Sigmoid colon (tissue), 7 donors: ENCODE data around the gene DDX23. TPM values are rescaled to one million over a fixed set of nuclear protein-coding genes. Genes with fewer than 3 reads are reported as not detected.
A peak's percentile ranks its signal among the peaks of the same experiment; 100 is the strongest.

Source experiments
- DNase-seq: peaks from one replicate; pipeline ENCODE4 v3.0.0-alpha.2; 2019
- H3K27ac ChIP-seq, 4 donors: fragments of 200-600 bp; sonication (generic); one replicate each; pipeline ENCODE4 v1.5.1; 2016 to 2019; ENCODE audit warnings: mild to moderate bottlenecking in 1 of 4
- H3K27me3 ChIP-seq, 3 donors: fragments of 200-600 bp; sonication (generic); one replicate each; pipeline ENCODE4 v1.5.1; 2019; ENCODE audit warnings: mild to moderate bottlenecking in 1 of 3
- H3K36me3 ChIP-seq, 4 donors: fragments of 200-600 bp; sonication (generic); one replicate each; pipeline ENCODE4 v1.5.1; 2016 to 2019
- H3K4me1 ChIP-seq, 4 donors: fragments of 200-600 bp; sonication (generic); one replicate each; pipeline ENCODE4 v1.5.1; 2017 to 2019
- H3K4me3 ChIP-seq, 4 donors: fragments of 200-600 bp; sonication (generic); one replicate each; pipeline ENCODE4 v1.5.1; 2017 to 2019; ENCODE audit warnings: mild to moderate bottlenecking in 2 of 4, moderate library complexity in 1 of 4
- H3K9me3 ChIP-seq, 4 donors: fragments of 200-600 bp in 3 of 4; sonication (generic) in 3 of 4; one replicate each; pipeline versions ENCODE4 v1.5.1 to v1.6.1; 2013 to 2019
- EP300 ChIP-seq, 4 donors: sonication (generic); formaldehyde crosslinking; IDR thresholded peaks; one replicate each; pipeline ENCODE4 v1.6.1; 2017; ENCODE audit warnings: antibody characterized with exemption in 4 of 4
- POLR2A ChIP-seq, 2 donors: fragments of 450-650 bp; IDR thresholded peaks; one replicate each; pipeline ENCODE4 v1.6.1; 2016; ENCODE audit warnings: antibody characterized with exemption in 2 of 2, mild to moderate bottlenecking in 2 of 2, moderate library complexity in 2 of 2
- POLR2AphosphoS5 ChIP-seq, 4 donors: sonication (generic); formaldehyde crosslinking; IDR thresholded peaks; one replicate each; pipeline ENCODE4 v1.6.1; 2017; ENCODE audit warnings: antibody characterized with exemption in 4 of 4
- WGBS, 2 donors: extraction: QIAGEN DNeasy Blood & Tissue Kit; methylation state at CpG; one replicate each; pipeline ENCODE4 v1.1.7; 2013; 5-methylcytosine and 5-hydroxymethylcytosine counted together
- intact Hi-C: fragments of 100-400 bp; cut with DNase I; formaldehyde crosslinking; loops from one replicate; pipeline ENCODE4 v1.15.1; 2023
- polyA plus RNA-seq, 3 donors: library from polyadenylated mRNA; stranded (reverse); fragments of 200-250 nt; gene quantifications; one replicate each; pipeline ENCODE4 v1.2.3, GENCODE V29; 2013
- total RNA-seq, 4 donors: library from RNA; depleted of rRNA; stranded (reverse); fragments of >200 nt; gene quantifications; one replicate each; pipeline ENCODE4 v1.1.0, GENCODE V29; 2016
- TF ChIP-seq, protein P1 (sequence below), 4 experiments: fragments of 450-650 bp in 3 of 4; fragments of 200-600 bp in 1 of 4; IDR thresholded peaks; one replicate each; pipeline ENCODE4 v1.5.1; 2016 to 2019; ENCODE audit warnings: antibody characterized with exemption in 4 of 4, mild to moderate bottlenecking in 3 of 4, moderate library complexity in 2 of 4
- donor health status: healthy with polysubstance abuse.
- donor health status: Bipolar disorder and iron deficiency.
- donor health status: healthy.

The DDX23 gene
- total and polyA plus RNA-seq, 7 donors, result 32.4 to 91.5 (median 53.5) TPM

GRCh38 chr12:48795550-48796455 is 56.2 kb downstream of the DDX23 start:
- WGBS, 2 donors, result 15 to 27% methylated on average over 12 of the region's 12 CpGs
- Histone ChIP-seq H3K4me3 (no peak overlapping the region), H3K4me1 (peaks cover 0 to 5% (median 2%) of the 10 kb centered on the region in 4 donors), H3K36me3 (no peaks in the 10 kb centered on the region), H3K27ac (no peak overlapping the region), H3K27me3 (peaks cover 0 to 11% (median 8%) of the 10 kb centered on the region in 3 donors), H3K9me3 (no peaks in the 10 kb centered on the region)
- TF ChIP-seq, protein P1, sequence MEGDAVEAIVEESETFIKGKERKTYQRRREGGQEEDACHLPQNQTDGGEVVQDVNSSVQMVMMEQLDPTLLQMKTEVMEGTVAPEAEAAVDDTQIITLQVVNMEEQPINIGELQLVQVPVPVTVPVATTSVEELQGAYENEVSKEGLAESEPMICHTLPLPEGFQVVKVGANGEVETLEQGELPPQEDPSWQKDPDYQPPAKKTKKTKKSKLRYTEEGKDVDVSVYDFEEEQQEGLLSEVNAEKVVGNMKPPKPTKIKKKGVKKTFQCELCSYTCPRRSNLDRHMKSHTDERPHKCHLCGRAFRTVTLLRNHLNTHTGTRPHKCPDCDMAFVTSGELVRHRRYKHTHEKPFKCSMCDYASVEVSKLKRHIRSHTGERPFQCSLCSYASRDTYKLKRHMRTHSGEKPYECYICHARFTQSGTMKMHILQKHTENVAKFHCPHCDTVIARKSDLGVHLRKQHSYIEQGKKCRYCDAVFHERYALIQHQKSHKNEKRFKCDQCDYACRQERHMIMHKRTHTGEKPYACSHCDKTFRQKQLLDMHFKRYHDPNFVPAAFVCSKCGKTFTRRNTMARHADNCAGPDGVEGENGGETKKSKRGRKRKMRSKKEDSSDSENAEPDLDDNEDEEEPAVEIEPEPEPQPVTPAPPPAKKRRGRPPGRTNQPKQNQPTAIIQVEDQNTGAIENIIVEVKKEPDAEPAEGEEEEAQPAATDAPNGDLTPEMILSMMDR (IDR thresholded peaks at IDR 0.05), result peak; percentile 94 to 99 (median 96)
- no peak for TF ChIP-seq POLR2AphosphoS5 (IDR thresholded peaks at IDR 0.05)
- peak; percentile 86 for DNase-seq
- intact Hi-C loops, result loop anchor here (1.0 kb wide), 1 partner anchor 43 kb away; no protein-coding TSS in a partner anchor

- no peaks in the 10 kb centered on the region for H3K36me3 ChIP-seq
- intact Hi-C loops, result no loop called here
- H3K4me3 ChIP-seq, result no peak overlapping the region
- WGBS, 2 donors, result 29 to 76% methylated on average over 3 of the region's 3 CpGs
- no peak for DNase-seq
- H3K27me3 ChIP-seq, result peaks cover 0 to 2% (median 0%) of the 10 kb centered on the region in 3 donors
- H3K9me3 ChIP-seq, result no peaks in the 10 kb centered on the region
- TF ChIP-seq POLR2A (IDR thresholded peaks at IDR 0.05) (no peak), POLR2AphosphoS5 (IDR thresholded peaks at IDR 0.05) (no peak), EP300 (IDR thresholded peaks at IDR 0.05) (no peak)
- TF ChIP-seq, protein P1 (IDR thresholded peaks at IDR 0.05), result no peak
- H3K27ac ChIP-seq, result no peak overlapping the region
- H3K4me1 ChIP-seq, result peaks cover 0 to 8% (median 5%) of the 10 kb centered on the region in 4 donors
Observed at GRCh38 chr12:48794870-48795269, 57.1 kb downstream of the DDX23 start.

DNA sequence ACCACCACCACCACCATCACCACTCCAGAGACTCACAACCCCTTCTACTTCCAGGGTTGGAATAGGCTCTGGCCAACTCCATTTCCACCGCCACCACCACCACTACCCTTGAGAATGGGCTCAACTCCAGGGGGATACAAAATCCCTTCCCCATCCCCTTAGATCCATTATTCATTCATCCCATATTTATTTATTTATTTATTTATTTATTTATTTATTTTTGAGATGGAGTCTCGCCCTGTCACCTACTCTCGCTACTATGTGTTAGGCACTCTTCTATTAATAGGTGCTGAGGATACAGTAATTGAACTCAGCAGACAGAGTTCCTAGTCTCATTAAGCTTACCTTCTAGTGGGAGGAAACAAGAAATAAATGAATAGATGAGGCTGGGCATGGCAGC is 58.3 kb downstream of the DDX23 start:
- Histone ChIP-seq H3K4me3 (no peak overlapping the region), H3K9me3 (no peaks in the 10 kb centered on the region), H3K36me3 (no peaks in the 10 kb centered on the region), H3K4me1 (peaks cover 0 to 13% (median 9%) of the 10 kb centered on the region in 4 donors), H3K27ac (no peak overlapping the region), H3K27me3 (no peaks in the 10 kb centered on the region)
- TF ChIP-seq, protein P1 (IDR thresholded peaks at IDR 0.05), result no peak
- TF ChIP-seq POLR2A (IDR thresholded peaks at IDR 0.05) (no peak), EP300 (IDR thresholded peaks at IDR 0.05) (no peak), POLR2AphosphoS5 (IDR thresholded peaks at IDR 0.05) (no peak)
- 96 to 98% methylated on average over 3 of the region's 3 CpGs for WGBS, 2 donors
- DNase-seq, result no peak
- intact Hi-C loops, result no loop called here

DNA sequence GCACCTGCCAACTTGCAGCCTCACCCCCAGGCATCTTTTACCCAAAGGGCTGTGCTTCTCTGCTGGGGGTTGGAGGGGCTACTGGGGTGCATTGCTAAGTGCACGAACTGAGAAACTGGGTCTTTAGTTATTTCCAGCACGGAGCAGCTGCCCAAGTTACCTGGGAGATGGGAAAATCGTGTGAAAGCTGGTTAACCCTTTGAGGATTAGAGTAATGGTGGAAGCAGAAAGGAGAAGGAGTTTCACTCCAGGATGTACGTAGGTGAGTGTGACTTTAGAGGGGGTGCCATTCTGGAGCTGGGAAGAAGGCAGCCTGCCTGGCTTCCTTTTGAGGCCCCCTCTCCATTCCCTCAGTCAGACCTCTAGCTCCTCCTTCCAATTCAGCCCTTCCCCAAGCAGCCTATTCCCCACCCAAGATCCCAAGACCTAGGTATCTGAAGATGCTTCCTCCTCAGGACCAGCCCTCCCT is 62.1 kb downstream of the DDX23 start:
- H3K4me1 ChIP-seq, result peaks cover 0 to 32% (median 23%) of the 10 kb centered on the region in 4 donors
- WGBS, 2 donors, result 5 to 18% methylated on average over 4 of the region's 4 CpGs
- peak overlapping the region; percentile 81 to 88 (median 87) for H3K27ac ChIP-seq
- no peaks in the 10 kb centered on the region for H3K9me3 ChIP-seq
- no peaks in the 10 kb centered on the region for H3K36me3 ChIP-seq
- H3K27me3 ChIP-seq, result no peaks in the 10 kb centered on the region
- TF ChIP-seq EP300 (IDR thresholded peaks at IDR 0.05), result no peak
- TF ChIP-seq POLR2AphosphoS5 (IDR thresholded peaks at IDR 0.05), result no peak
- intact Hi-C loops, result no loop called here
- DNase-seq, result no peak
- peak overlapping the region; percentile 72 to 96 (median 83) for H3K4me3 ChIP-seq
